ENCODE measurements around the gene MYL1.

Gene MYL1

GRCh38 chr2:210252699-210253606 is 62.0 kb downstream of the MYL1 start:
- no peak for DNase-seq (ENCODE audit: low read depth)
- H3K4me3 ChIP-seq (ENCODE audit: low read length) = no peak overlapping the region
- no peak for TF ChIP-seq CTCF (conservative IDR thresholded peaks at IDR 0.05; ENCODE audit: low read depth, low read length)

- TF ChIP-seq CTCF (conservative IDR thresholded peaks at IDR 0.05; ENCODE audit: low read depth, low read length) = no peak
- H3K4me3 ChIP-seq (ENCODE audit: low read length) = no peak overlapping the region
- no peak for DNase-seq (ENCODE audit: low read depth)
These were observed 64.4 kb downstream of the MYL1 start for GRCh38 chr2:210250622-210251021.

Measured in retinal pigment epithelial cell (primary cell).